H1 (cell line): ENCODE measurements around the gene RAB35. TPM values are rescaled to one million over a fixed set of nuclear protein-coding genes. Genes with fewer than 3 reads are reported as not detected.

ENCODE experiments used
- CTCF ChIA-PET: fragments of 300-600 bp; sonication (Branson Sonifier 250); formaldehyde crosslinking; loops from one replicate; lab custom pipeline; 2021; ENCODE audit not compliant: partially characterized antibody; lab: Charles Lee
- POLR2A ChIA-PET: fragments of 300-600 bp; sonication (Branson Sonifier 250); formaldehyde crosslinking; loops from one replicate; lab custom pipeline; 2021; ENCODE audit warnings: inconsistent platforms; ENCODE audit not compliant: partially characterized antibody; lab: Charles Lee
- DNase-seq, 2 experiments: peaks; one replicate each; pipeline versions ENCODE4 v3.0.0 to v3.0.0-alpha.2; 2010 to 2022; ENCODE audit warnings: low spot score in 2 of 2, low read depth in 1 of 2, mixed read lengths in 1 of 2
- FAIRE-seq: peaks from 2 replicates; lab custom pipeline; 2011; peaks lifted over from hg19 to GRCh38; lab: Jason Lieb, UNC
- H2AFZ ChIP-seq: 2 replicates; pipeline ENCODE4 v1.8.1; 2012; ENCODE audit warnings: low read length, inconsistent platforms
- H2AK5ac ChIP-seq: 2 replicates; pipeline ENCODE4 v1.6.1; 2013; ENCODE audit warnings: low read depth, low read length
- H2BK120ac ChIP-seq: replicated peaks from 2 replicates; pipeline ENCODE3; 2013; ENCODE audit warnings: low read depth, low read length, inconsistent platforms
- H2BK12ac ChIP-seq: 2 replicates; pipeline ENCODE4 v1.6.1; 2013; ENCODE audit warnings: low read depth, low read length
- H2BK15ac ChIP-seq: 2 replicates; pipeline ENCODE4 v1.6.1; 2013; ENCODE audit warnings: low read length
- H2BK20ac ChIP-seq: 2 replicates; pipeline ENCODE4 v1.6.1; 2013; ENCODE audit warnings: low read length
- H2BK5ac ChIP-seq: 2 replicates; pipeline ENCODE4 v1.6.1; 2013; ENCODE audit warnings: low read depth, low read length
- H3K14ac ChIP-seq: 2 replicates; pipeline ENCODE4 v1.6.1; 2013; ENCODE audit warnings: inconsistent platforms; ENCODE audit not compliant: insufficient read length
- H3K18ac ChIP-seq: 2 replicates; pipeline ENCODE4 v1.6.1; 2013; ENCODE audit warnings: low read length; ENCODE audit errors: extremely low read depth
- H3K23ac ChIP-seq: 2 replicates; pipeline ENCODE4 v1.6.1; 2013; ENCODE audit warnings: inconsistent platforms; ENCODE audit not compliant: insufficient read length
- H3K23me2 ChIP-seq: 2 replicates; pipeline ENCODE4 v1.6.1; 2013; ENCODE audit warnings: low read depth, low read length
- H3K27ac ChIP-seq: 2 replicates; pipeline ENCODE4 v1.6.1; 2011; ENCODE audit warnings: low read depth, low read length, inconsistent platforms
- H3K27me3 ChIP-seq, 4 experiments: replicated peaks in 1 of 4; 1 replicate in 1 of 4; 2 replicates in 3 of 4; pipeline versions ENCODE4 v1.6.1 to v1.8.1; 2011 to 2013; ENCODE audit warnings: low read length in 3 of 4, mild to moderate bottlenecking in 3 of 4, inconsistent platforms in 2 of 4, mixed read lengths in 2 of 4, moderate library complexity in 1 of 4; ENCODE audit not compliant: control insufficient read depth in 3 of 4, insufficient read depth in 3 of 4; ENCODE audit errors: extremely low read depth in 1 of 4
- H3K36me3 ChIP-seq, 4 experiments: 2 replicates each; pipeline versions ENCODE4 v1.6.1 to v1.8.1; 2011 to 2013; ENCODE audit warnings: mild to moderate bottlenecking in 4 of 4, low read length in 3 of 4, moderate library complexity in 2 of 4, control low read depth in 1 of 4, inconsistent platforms in 1 of 4; ENCODE audit not compliant: insufficient read depth in 4 of 4, control insufficient read depth in 2 of 4
- H3K4ac ChIP-seq: replicated peaks from 2 replicates; pipeline ENCODE3; 2013; ENCODE audit warnings: low read length, low read depth, mixed read lengths, inconsistent platforms; ENCODE audit not compliant: insufficient read length
- H3K4me1 ChIP-seq, 4 experiments: replicated peaks in 1 of 4; 1 replicate in 1 of 4; 2 replicates in 3 of 4; pipeline versions ENCODE4 v1.6.1 to v1.8.1; 2011 to 2013; ENCODE audit warnings: low read length in 3 of 4, inconsistent platforms in 2 of 4, mixed read lengths in 1 of 4; ENCODE audit not compliant: insufficient read depth in 4 of 4, control insufficient read depth in 3 of 4
- H3K4me2 ChIP-seq, 2 experiments: 2 replicates each; pipeline versions ENCODE4 v1.6.1 to v1.8.1; 2011 to 2013; ENCODE audit warnings: low read depth in 2 of 2, low read length in 2 of 2, control low read depth in 1 of 2, inconsistent platforms in 1 of 2, mild to moderate bottlenecking in 1 of 2; ENCODE audit not compliant: insufficient read depth in 1 of 2
- H3K4me3 ChIP-seq, 4 experiments: fragments of 200-600, 300-600 bp in 1 of 4; sonication (generic), shearing (Covaris generic), sonication (Bioruptor Twin) in 1 of 4; 2 replicates each; pipeline versions ENCODE4 v1.5.1 to v1.8.1; 2011 to 2016; ENCODE audit warnings: low read length in 4 of 4, low read depth in 3 of 4, control low read depth in 2 of 4, inconsistent platforms in 2 of 4, mild to moderate bottlenecking in 2 of 4, mixed read lengths in 1 of 4, moderate library complexity in 1 of 4; ENCODE audit not compliant: insufficient read depth in 2 of 4; ENCODE audit errors: extremely low read depth in 1 of 4
- H3K56ac ChIP-seq: replicated peaks from 2 replicates; pipeline ENCODE3; 2013; ENCODE audit warnings: low read depth, mild to moderate bottlenecking, mixed read lengths, low read length, inconsistent platforms; ENCODE audit not compliant: insufficient read length
- H3K79me1 ChIP-seq: 2 replicates; pipeline ENCODE4 v1.6.1; 2013; ENCODE audit warnings: low read depth, low read length, control low read depth
- H3K79me2 ChIP-seq, 2 experiments: 2 replicates each; pipeline versions ENCODE4 v1.6.1 to v1.8.1; 2012 to 2013; ENCODE audit warnings: low read length in 2 of 2, mild to moderate bottlenecking in 2 of 2, inconsistent platforms in 1 of 2; ENCODE audit not compliant: insufficient read depth in 2 of 2, control insufficient read depth in 1 of 2
- H3K9ac ChIP-seq, 4 experiments: replicated peaks in 1 of 4; 1 replicate in 1 of 4; 2 replicates in 3 of 4; pipeline versions ENCODE4 v1.6.1 to v1.8.1; 2011 to 2013; ENCODE audit warnings: low read depth in 3 of 4, low read length in 3 of 4, control low read depth in 2 of 4, mild to moderate bottlenecking in 2 of 4, moderate library complexity in 2 of 4, inconsistent platforms in 1 of 4; ENCODE audit errors: extremely low read depth in 1 of 4
- H3K9me3 ChIP-seq, 2 experiments: 2 replicates each; pipeline versions ENCODE4 v1.6.1 to v1.8.1; 2012 to 2013; ENCODE audit warnings: mild to moderate bottlenecking in 2 of 2, moderate library complexity in 2 of 2, control low read depth in 1 of 2, inconsistent platforms in 1 of 2, low read depth in 1 of 2, low read length in 1 of 2, mixed read lengths in 1 of 2; ENCODE audit not compliant: insufficient read depth in 2 of 2
- H4K20me1 ChIP-seq, 2 experiments: replicated peaks in 1 of 2; 2 replicates each; pipeline versions ENCODE3 to v1.8.1; 2011 to 2013; ENCODE audit warnings: inconsistent platforms in 2 of 2, low read length in 2 of 2, mild to moderate bottlenecking in 1 of 2; ENCODE audit not compliant: insufficient read depth in 2 of 2, control insufficient read depth in 1 of 2
- H4K5ac ChIP-seq: 2 replicates; pipeline ENCODE4 v1.6.1; 2013; ENCODE audit warnings: low read length, low read depth, mixed read lengths, inconsistent platforms; ENCODE audit not compliant: insufficient read length
- H4K8ac ChIP-seq: 2 replicates; pipeline ENCODE4 v1.8.0; 2013; ENCODE audit warnings: mild to moderate bottlenecking, moderate library complexity, low read length, inconsistent platforms; ENCODE audit not compliant: insufficient read depth; ENCODE audit errors: extremely low read depth
- H4K91ac ChIP-seq: replicated peaks from 2 replicates; pipeline ENCODE3; 2013; ENCODE audit warnings: low read length, mixed read lengths, inconsistent platforms; ENCODE audit not compliant: insufficient read length
- SRF ChIP-seq: IDR thresholded peaks from 2 replicates; pipeline ENCODE4 v1.6.1; 2011; ENCODE audit warnings: mild to moderate bottlenecking, low read depth, low read length, moderate library complexity
- TAF1 ChIP-seq: IDR thresholded peaks from 2 replicates; pipeline ENCODE4 v1.6.1; 2011; ENCODE audit warnings: mild to moderate bottlenecking, low read depth, low read length
- YY1 ChIP-seq: IDR thresholded peaks from 2 replicates; pipeline ENCODE4 v1.6.1; 2011; ENCODE audit warnings: low read depth, mild to moderate bottlenecking, low read length
- WGBS, 2 experiments: shearing (Covaris generic) in 1 of 2; methylation state at CpG; one replicate each; pipeline versions ENCODE4 v1.1.6 to v1.1.7; 2013 to 2015; ENCODE audit warnings: low lambda C conversion rate in 2 of 2, mixed read lengths in 2 of 2, inconsistent platforms in 1 of 2, low coverage in 1 of 2, missing lambda C conversion rate in 1 of 2; ENCODE audit not compliant: insufficient replicate concordance in 2 of 2, insufficient coverage in 1 of 2, insufficient read length in 1 of 2; ENCODE audit errors: extremely low coverage in 1 of 2, missing lambda C conversion rate in 1 of 2; 5-methylcytosine and 5-hydroxymethylcytosine counted together
- polyA plus RNA-seq, 7 experiments: library from polyadenylated mRNA; depleted of rRNA in 3 of 7; stranded (reverse) in 5 of 7; unstranded in 2 of 7; fragments of >200 nt in 5 of 7; fragments of 200-250 nt in 2 of 7; gene quantifications; 1 replicate in 5 of 7; 2 replicates in 1 of 7; 4 replicates in 1 of 7; pipeline versions ENCODE4 v1.2.1 to v1.2.3, GENCODE V29; 2011 to 2013; ENCODE audit warnings: missing spikeins in 2 of 7, mixed read lengths in 2 of 7
- total RNA-seq: library from RNA; stranded (reverse); fragmentation: NEBNext Ultra II Directional; extraction: Animal tissue kit (Norgen Biotek cat#: 25700); gene quantifications from 2 replicates; pipeline ENCODE4 v1.2.1, GENCODE V29; 2021

RAB35 gene
- total and polyA plus RNA-seq, 2 of the 8 experiments (the other 6 are each of a cell fraction or from before 2014, with no cell fraction given) = 33.4 to 39.0 TPM

- Histone ChIP-seq H3K14ac (no peak overlapping the region), H4K91ac (no peak overlapping the region), H2BK12ac (no peak overlapping the region), H3K4me2 (no peak overlapping the region), H3K36me3 (no peaks in the 10 kb centered on the region; a peak in 1 of 8 replicates), H3K27ac (no peak overlapping the region), H3K9me3 (no peaks in the 10 kb centered on the region), H2BK20ac (no peak overlapping the region), H3K4me1 (no peaks in the 10 kb centered on the region), H2BK15ac (no peak overlapping the region), H3K4me3 (no peak overlapping the region), H3K79me1 (no peaks in the 10 kb centered on the region), H2AK5ac (no peak overlapping the region), H2BK120ac (no peak overlapping the region), H3K56ac (no peak overlapping the region), H4K8ac (no peak overlapping the region), H3K23ac (no peak overlapping the region), H3K79me2 (no peaks in the 10 kb centered on the region), H3K9ac (no peak overlapping the region), H4K5ac (no peak overlapping the region), H3K4ac (no peak overlapping the region), H3K18ac (no peak overlapping the region), H2BK5ac (peak overlapping the region; percentile 23; the same call in 1 of the 2 replicates), H3K27me3 (no peaks in the 10 kb centered on the region), H4K20me1 (peaks cover 0 to under 1% of the 10 kb centered on the region in 2 experiments), H3K23me2 (no peaks in the 10 kb centered on the region), H2AFZ (no peak overlapping the region)
- POLR2A ChIA-PET = interaction anchor here (1.2 kb wide), 1 partner anchor 130 kb away, joined by 4 read pairs; the partner anchor contains the start of gene RPLP0
- no peak for FAIRE-seq
- DNase-seq = no peak
- CTCF ChIA-PET = interaction anchor here (1.4 to 3.0 kb wide), 3 partner anchors 9 to 22 kb away, joined by 4 to 13 read pairs (median 10); no protein-coding TSS in a partner anchor
- TF ChIP-seq TAF1 (no peak), YY1 (no peak), SRF (no peak)
- 85% methylated on average over 6 of the region's 6 CpGs; no CpG with 5 or more reads in 1 of the 2 experiments for WGBS, 2 experiments
These were observed 45.0 kb downstream of the RAB35 start for GRCh38 chr12:120071493-120072020.
